Measurements from ENCODE around the gene ENPP6. TPM values are rescaled to one million over a fixed set of nuclear protein-coding genes. Genes with fewer than 3 reads are reported as not detected.

Gene ENPP6
- total RNA-seq, 2 experiments from 2014 or later, result not detected

- intact Hi-C loops (cut with DNase I, micrococcal nuclease), result no loop called here
- Mint-ChIP-seq H3K9me3 (no peaks in the 10 kb centered on the region), H3K27ac (no peak overlapping the region), H3K36me3 (ENCODE audit: low read depth) (no peaks in the 10 kb centered on the region), H3K4me3 (no peak overlapping the region), H3K27me3 (no peaks in the 10 kb centered on the region), H3K4me1 (ENCODE audit: low read depth) (no peaks in the 10 kb centered on the region)
- Histone ChIP-seq H3K4me3 (ENCODE audit: low read length) (no peak overlapping the region), H3K9me3 (ENCODE audit: control insufficient read depth in 1 of 2, insufficient read depth in 1 of 2, low read length in 2 of 2) (peaks cover 0 to 7% of the 10 kb centered on the region in 2 experiments), H3K27me3 (ENCODE audit: control insufficient read depth in 1 of 2, insufficient read depth in 2 of 2, low read length in 2 of 2) (no peaks in the 10 kb centered on the region), H3K27ac (ENCODE audit: low read depth in 1 of 2, low read length in 2 of 2) (no peak overlapping the region), H3K4me1 (ENCODE audit: insufficient read depth, low read length) (peaks cover 2% of the 10 kb centered on the region), H3K36me3 (ENCODE audit: insufficient read depth, low read length) (no peaks in the 10 kb centered on the region)
- DNase-seq (no peak), ATAC-seq (ENCODE audit: poor library complexity) (no peak)
- ChIA-PET CTCF (no interaction called here), POLR2A (no interaction called here)
- no peak for TF ChIP-seq CTCF (IDR thresholded peaks at IDR 0.05)
Observed at GRCh38 chr4:184255871-184256642, 38.4 kb upstream of the ENPP6 start.

GRCh38 chr4:184255361-184255760 is 37.7 kb upstream of the ENPP6 start:
- Mint-ChIP-seq H3K9me3 (no peaks in the 10 kb centered on the region), H3K36me3 (ENCODE audit: low read depth) (no peaks in the 10 kb centered on the region), H3K27ac (no peak overlapping the region), H3K4me1 (ENCODE audit: low read depth) (no peaks in the 10 kb centered on the region), H3K27me3 (no peaks in the 10 kb centered on the region), H3K4me3 (no peak overlapping the region)
- Histone ChIP-seq H3K36me3 (ENCODE audit: insufficient read depth, low read length) (no peaks in the 10 kb centered on the region), H3K4me3 (ENCODE audit: low read length) (no peak overlapping the region), H3K27ac (ENCODE audit: low read depth in 1 of 2, low read length in 2 of 2) (no peak overlapping the region), H3K4me1 (ENCODE audit: insufficient read depth, low read length) (peaks cover 6% of the 10 kb centered on the region), H3K27me3 (ENCODE audit: control insufficient read depth in 1 of 2, insufficient read depth in 2 of 2, low read length in 2 of 2) (no peaks in the 10 kb centered on the region), H3K9me3 (ENCODE audit: control insufficient read depth in 1 of 2, insufficient read depth in 1 of 2, low read length in 2 of 2) (peaks cover 0 to 7% of the 10 kb centered on the region in 2 experiments)
- POLR2A ChIA-PET, result no interaction called here
- DNase-seq (no peak), ATAC-seq (ENCODE audit: poor library complexity) (no peak)
- intact Hi-C loops (cut with DNase I, micrococcal nuclease), result no loop called here
- no peak for TF ChIP-seq CTCF (IDR thresholded peaks at IDR 0.05)
- CTCF ChIA-PET, result no interaction called here

DNA sequence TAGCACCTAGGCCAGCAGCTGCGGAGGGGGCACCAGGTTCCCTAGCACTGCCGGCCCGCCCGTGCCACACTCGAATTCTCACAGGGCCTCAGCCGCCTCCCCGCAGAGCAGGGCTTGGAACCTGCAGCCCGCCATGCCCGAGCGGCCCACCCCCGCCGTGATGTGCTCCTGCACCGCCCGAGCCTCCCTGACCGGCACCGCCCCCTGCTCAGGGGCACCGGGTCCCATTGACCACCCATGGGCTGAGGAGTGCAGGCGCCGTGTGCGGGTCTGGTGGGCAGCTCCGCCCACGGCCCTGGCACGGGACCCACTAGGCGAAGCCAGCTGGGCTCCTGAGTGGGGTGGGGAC is 35.4 kb upstream of the ENPP6 start:
- no peak for DNase-seq

More for the DNA sequence above, 35.4 kb upstream of the ENPP6 start:
- no peak for ATAC-seq (ENCODE audit: poor library complexity)
- no peaks in the 10 kb centered on the region for H3K36me3 ChIP-seq (ENCODE audit: insufficient read depth, low read length)
- Mint-ChIP-seq H3K27me3 (no peaks in the 10 kb centered on the region), H3K27ac (no peak overlapping the region), H3K4me1 (ENCODE audit: low read depth) (no peaks in the 10 kb centered on the region), H3K9me3 (no peaks in the 10 kb centered on the region), H3K36me3 (ENCODE audit: low read depth) (no peaks in the 10 kb centered on the region), H3K4me3 (no peak overlapping the region)
- CTCF ChIA-PET, result interaction anchor here (2.0 kb wide), 1 partner anchor 11 kb away, joined by 5 read pairs; no protein-coding TSS in a partner anchor
- H3K9me3 ChIP-seq (ENCODE audit: control insufficient read depth in 1 of 2, insufficient read depth in 1 of 2, low read length in 2 of 2), result peaks cover 0 to 7% of the 10 kb centered on the region in 2 experiments
- no peak overlapping the region for H3K27ac ChIP-seq (ENCODE audit: low read depth in 1 of 2, low read length in 2 of 2)
- TF ChIP-seq CTCF (IDR thresholded peaks at IDR 0.05), result no peak
- POLR2A ChIA-PET, result no interaction called here
- H3K27me3 ChIP-seq (ENCODE audit: control insufficient read depth in 1 of 2, insufficient read depth in 2 of 2, low read length in 2 of 2), result no peaks in the 10 kb centered on the region
- H3K4me1 ChIP-seq (ENCODE audit: insufficient read depth, low read length), result peaks cover 6% of the 10 kb centered on the region
- no peak overlapping the region for H3K4me3 ChIP-seq (ENCODE audit: low read length)
- intact Hi-C loops (cut with DNase I, micrococcal nuclease), result no loop called here
